Fibroblast of mammary gland (primary cell): ENCODE measurements around the gene ADPRH.

Experiments used
- DNase-seq: peaks from one replicate; pipeline ENCODE4 v3.0.0-alpha.2; 2010; ENCODE audit warnings: low read depth
- H3K4me3 ChIP-seq: 2 replicates; pipeline ENCODE4 v1.5.1; 2011; ENCODE audit warnings: low read depth, mild to moderate bottlenecking, low read length, moderate library complexity; ENCODE audit not compliant: control insufficient read depth
- TF ChIP-seq, protein P1 (sequence below): conservative IDR thresholded peaks from 2 replicates; pipeline ENCODE4 v1.5.1; 2011; ENCODE audit warnings: low read depth, low read length, inconsistent platforms; ENCODE audit not compliant: control insufficient read depth, insufficient read depth

ADPRH gene

DNA sequence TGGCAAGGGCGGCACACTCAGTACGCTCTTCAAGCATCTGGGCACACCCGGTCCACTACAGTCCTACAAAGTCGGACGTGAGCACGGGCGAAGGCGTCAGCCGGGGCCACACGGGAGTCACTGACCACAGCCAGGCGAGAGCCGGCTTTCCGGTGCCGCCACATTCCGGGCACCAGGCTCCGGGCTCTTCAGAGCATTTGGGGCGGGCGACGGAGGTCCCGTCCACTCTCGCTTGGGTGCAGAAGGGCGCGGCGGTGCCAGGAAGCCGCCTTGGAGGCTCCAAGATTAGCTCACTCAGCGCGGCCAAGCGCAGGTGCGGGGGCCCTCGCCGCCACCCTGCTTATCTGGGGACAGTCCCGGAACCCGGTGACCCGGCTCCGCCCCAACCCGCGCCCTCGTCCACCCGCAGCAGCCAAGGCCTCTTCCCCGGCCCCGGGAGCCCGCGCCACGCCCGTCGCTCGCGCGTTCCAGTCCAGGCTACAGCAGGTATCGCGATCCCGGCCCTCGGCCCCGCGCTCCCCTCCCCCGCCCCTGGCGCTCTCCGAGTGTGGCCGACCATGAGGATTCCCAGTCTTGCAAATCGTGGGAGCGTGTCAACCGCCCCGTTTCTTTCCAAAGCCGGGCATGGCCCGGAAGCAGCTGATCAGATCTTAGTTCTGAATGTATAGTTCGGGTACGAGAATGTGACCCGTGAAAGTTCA is at the start of gene ADPRH:
ADPRH (plus strand) TSS at position 127 of the 701 bp plus-strand sequence. CDS start 2,678 bp downstream, outside the sequence.
- peak within 1 kb of the TSS; percentile 54 for H3K4me3 ChIP-seq
- peak; percentile 54 for DNase-seq
- TF ChIP-seq, protein P1, sequence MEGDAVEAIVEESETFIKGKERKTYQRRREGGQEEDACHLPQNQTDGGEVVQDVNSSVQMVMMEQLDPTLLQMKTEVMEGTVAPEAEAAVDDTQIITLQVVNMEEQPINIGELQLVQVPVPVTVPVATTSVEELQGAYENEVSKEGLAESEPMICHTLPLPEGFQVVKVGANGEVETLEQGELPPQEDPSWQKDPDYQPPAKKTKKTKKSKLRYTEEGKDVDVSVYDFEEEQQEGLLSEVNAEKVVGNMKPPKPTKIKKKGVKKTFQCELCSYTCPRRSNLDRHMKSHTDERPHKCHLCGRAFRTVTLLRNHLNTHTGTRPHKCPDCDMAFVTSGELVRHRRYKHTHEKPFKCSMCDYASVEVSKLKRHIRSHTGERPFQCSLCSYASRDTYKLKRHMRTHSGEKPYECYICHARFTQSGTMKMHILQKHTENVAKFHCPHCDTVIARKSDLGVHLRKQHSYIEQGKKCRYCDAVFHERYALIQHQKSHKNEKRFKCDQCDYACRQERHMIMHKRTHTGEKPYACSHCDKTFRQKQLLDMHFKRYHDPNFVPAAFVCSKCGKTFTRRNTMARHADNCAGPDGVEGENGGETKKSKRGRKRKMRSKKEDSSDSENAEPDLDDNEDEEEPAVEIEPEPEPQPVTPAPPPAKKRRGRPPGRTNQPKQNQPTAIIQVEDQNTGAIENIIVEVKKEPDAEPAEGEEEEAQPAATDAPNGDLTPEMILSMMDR: no peak

DNA sequence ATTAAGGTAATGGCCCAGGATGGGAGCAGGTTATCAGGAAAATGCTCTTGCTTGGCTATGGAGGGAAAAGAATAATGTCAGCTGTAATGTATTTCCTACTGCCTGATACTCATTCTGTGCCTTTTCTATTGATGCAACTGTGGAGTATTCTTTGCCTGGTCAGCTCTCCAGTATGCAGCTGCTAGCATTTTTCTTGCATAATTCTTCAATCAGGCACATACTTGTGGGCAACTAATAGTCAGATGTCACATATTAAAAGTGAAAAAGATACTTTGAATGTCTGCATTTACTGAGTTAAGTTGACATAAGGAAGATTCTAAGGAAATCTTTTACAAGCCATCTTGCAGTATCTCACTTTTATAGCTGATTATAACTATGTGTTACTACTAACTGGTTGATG is 49.4 kb upstream of the ADPRH start:
- TF ChIP-seq, protein P1: no peak
- no peak overlapping the region for H3K4me3 ChIP-seq
- DNase-seq: peak; percentile 25

DNA sequence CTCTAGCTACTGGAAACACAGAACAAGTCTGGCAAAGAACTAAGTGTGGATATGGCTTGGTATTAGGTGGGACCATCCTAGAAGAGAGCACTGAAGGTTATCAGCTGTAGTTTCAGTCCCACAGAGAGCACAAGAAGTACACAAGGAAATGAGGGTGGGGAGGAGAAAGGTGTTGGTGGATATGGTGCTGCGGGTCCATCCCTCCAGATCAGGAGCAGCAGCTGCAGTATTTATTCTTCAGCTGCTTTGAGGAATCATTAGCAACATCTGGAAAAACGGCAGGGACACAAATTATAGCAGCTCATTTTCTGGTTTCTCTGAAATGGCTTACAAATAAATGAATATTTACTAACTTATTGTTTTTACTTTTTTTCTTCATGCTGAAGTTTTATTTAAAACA is 48.8 kb upstream of the ADPRH start:
- H3K4me3 ChIP-seq: no peak overlapping the region
- TF ChIP-seq, protein P1: no peak
- DNase-seq: no peak

DNA sequence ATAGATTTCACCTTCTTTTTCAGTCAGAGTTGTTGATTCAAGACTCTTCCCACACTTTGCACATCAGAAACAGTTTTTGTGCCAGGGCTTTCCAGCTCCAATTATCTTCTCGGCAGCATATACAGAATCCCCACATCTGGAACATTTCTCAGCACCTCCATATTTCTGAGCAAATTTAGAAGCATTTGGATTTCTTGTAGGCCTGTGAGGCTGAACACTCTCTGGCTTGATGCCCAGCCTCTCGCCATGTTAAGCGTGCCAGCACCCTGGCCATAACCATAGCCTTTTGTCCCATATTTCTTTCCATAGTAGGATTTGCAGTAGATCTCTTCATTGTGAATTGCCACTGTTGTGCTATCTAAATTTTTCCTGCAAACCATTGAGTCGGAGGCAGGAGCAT is 48.1 kb upstream of the ADPRH start:
- H3K4me3 ChIP-seq: no peak overlapping the region
- TF ChIP-seq, protein P1: no peak
- no peak for DNase-seq

DNA sequence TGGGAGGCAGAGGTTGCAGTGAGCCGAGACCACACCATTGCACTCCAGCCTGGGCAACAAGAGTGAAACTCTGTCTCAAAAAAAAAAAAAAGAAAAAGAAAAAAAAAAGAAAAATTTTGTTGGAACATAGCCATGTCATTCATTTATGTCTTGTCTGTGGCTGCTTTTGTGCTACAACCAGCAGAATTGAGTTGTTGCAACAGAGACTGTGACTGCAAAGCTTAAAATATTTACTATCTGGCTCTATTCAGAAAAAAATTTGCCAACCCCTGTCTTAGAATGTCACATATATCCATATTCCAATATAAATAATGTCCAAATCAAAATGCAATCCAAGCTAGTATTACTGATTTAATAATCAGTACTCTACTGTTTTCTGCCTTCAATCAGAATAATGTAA is 45.0 kb upstream of the ADPRH start:
- no peak for DNase-seq
- TF ChIP-seq, protein P1: no peak
- no peak overlapping the region for H3K4me3 ChIP-seq

DNA sequence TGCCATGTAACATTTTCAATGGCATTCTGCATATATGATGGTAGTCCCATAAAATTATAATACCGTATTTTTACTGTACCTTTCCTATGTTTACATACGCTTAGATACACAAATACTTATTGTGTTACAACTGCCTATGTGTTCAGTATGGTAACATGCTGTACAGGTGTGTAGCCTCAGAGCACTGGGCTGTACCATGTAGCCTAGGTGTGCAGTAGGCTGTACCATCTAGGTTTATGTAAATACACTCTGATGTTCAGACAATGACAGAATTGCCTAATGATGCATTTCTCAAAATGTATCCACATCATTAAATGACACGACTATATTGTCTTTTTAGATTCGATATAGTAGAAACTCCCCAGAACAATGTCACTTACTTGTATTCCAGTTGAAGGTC is 42.5 kb upstream of the ADPRH start:
- DNase-seq: no peak
- TF ChIP-seq, protein P1: no peak
- H3K4me3 ChIP-seq: no peak overlapping the region
